CD4-positive, CD25-positive, alpha-beta regulatory T cell (primary cell): ENCODE measurements around the gene ARHGEF1. TPM values are rescaled to one million over a fixed set of nuclear protein-coding genes. Genes with fewer than 3 reads are reported as not detected.

Source experiments
- ATAC-seq, 2 donors: fragments of 150-1000 bp; cut with Tn5 transposase; one replicate each; pipeline ENCODE4 v1.10.0; 2021; ENCODE audit warnings: low read depth in 2 of 2, moderate number of reproducible peaks in 2 of 2, moderate library complexity in 1 of 2
- DNase-seq, 3 donors: peaks; one replicate each; pipeline versions ENCODE4 v3.0.0 to v3.0.0-alpha.2; 2012 to 2022; ENCODE audit warnings: mixed read lengths in 1 of 3
- H3K27ac ChIP-seq: one replicate; pipeline ENCODE4 v1.7.0; 2013; ENCODE audit warnings: mild to moderate bottlenecking, low read length; ENCODE audit not compliant: insufficient read depth, poor library complexity, severe bottlenecking
- H3K27me3 ChIP-seq: one replicate; pipeline ENCODE4 v1.7.0; 2013; ENCODE audit warnings: low read length; ENCODE audit not compliant: control insufficient read depth, insufficient read depth
- H3K36me3 ChIP-seq: one replicate; pipeline ENCODE4 v1.7.0; 2013; ENCODE audit warnings: mild to moderate bottlenecking, low read length, moderate library complexity; ENCODE audit not compliant: control insufficient read depth, insufficient read depth
- H3K4me1 ChIP-seq: 2 replicates; pipeline ENCODE4 v1.7.0; 2013; ENCODE audit warnings: mild to moderate bottlenecking, low read length; ENCODE audit not compliant: insufficient read depth, control insufficient read depth, poor library complexity, severe bottlenecking
- H3K4me3 ChIP-seq: one replicate; pipeline ENCODE4 v1.7.0; 2013; ENCODE audit warnings: low read depth, mild to moderate bottlenecking, low read length, moderate library complexity
- H3K9me3 ChIP-seq, 2 experiments: 1 replicate in 1 of 2; 2 replicates in 1 of 2; pipeline ENCODE4 v1.7.0; 2013; ENCODE audit warnings: low read length in 2 of 2, mild to moderate bottlenecking in 1 of 2, moderate library complexity in 1 of 2; ENCODE audit not compliant: control insufficient read depth in 2 of 2
- H3K27ac Mint-ChIP-seq, 3 donors: one replicate each; pipeline ENCODE4 v1.8.0; 2020 to 2022; ENCODE audit warnings: mild to moderate bottlenecking in 3 of 3, mixed read lengths in 3 of 3, moderate library complexity in 2 of 3
- H3K27me3 Mint-ChIP-seq: one replicate; pipeline ENCODE4 v1.8.0; 2022; ENCODE audit warnings: mild to moderate bottlenecking, mixed read lengths
- H3K36me3 Mint-ChIP-seq: one replicate; pipeline ENCODE4 v1.8.0; 2020; ENCODE audit warnings: mixed read lengths
- H3K4me1 Mint-ChIP-seq, 4 donors: one replicate each; pipeline ENCODE4 v1.8.0; 2020 to 2022; ENCODE audit warnings: mixed read lengths in 4 of 4, mild to moderate bottlenecking in 1 of 4
- H3K4me3 Mint-ChIP-seq, 4 donors: one replicate each; pipeline ENCODE4 v1.8.0; 2020 to 2022; ENCODE audit warnings: mild to moderate bottlenecking in 4 of 4, mixed read lengths in 4 of 4, moderate library complexity in 3 of 4
- H3K9me3 Mint-ChIP-seq, 7 donors: one replicate each; pipeline ENCODE4 v1.8.0; 2020 to 2022; ENCODE audit warnings: mixed read lengths in 7 of 7, mild to moderate bottlenecking in 3 of 7, moderate library complexity in 2 of 7
- polyA plus RNA-seq, 4 donors: library from polyadenylated mRNA; unstranded; fragments of 300-500 nt; fragmentation: Illumina TruSeq; gene quantifications; one replicate each; pipeline ENCODE4 v1.2.3, GENCODE V29; 2021
- total RNA-seq: library from RNA; stranded (reverse); gene quantifications from one replicate; pipeline ENCODE4 v1.2.3, GENCODE V29; 2022

ARHGEF1 gene
- total and polyA plus RNA-seq, 5 donors from 2014 or later, result 162 to 1,312 (median 183) TPM

- Mint-ChIP-seq H3K4me1 (peaks cover 0 to 59% (median 18%) of the 10 kb centered on the region in 4 donors), H3K9me3 (peaks cover 0 to 3% (median 0%) of the 10 kb centered on the region in 7 donors), H3K27me3 (no peaks in the 10 kb centered on the region), H3K36me3 (peaks cover 37% of the 10 kb centered on the region), H3K4me3 (peak overlapping the region in 1 of 4 donors; percentile 62), H3K27ac (peak overlapping the region in 2 of 3 donors; percentile 43 to 71)
- Histone ChIP-seq H3K27ac (peak overlapping the region; percentile 52), H3K36me3 (peaks cover 70% of the 10 kb centered on the region), H3K4me1 (peaks cover 17% of the 10 kb centered on the region), H3K4me3 (no peak overlapping the region), H3K27me3 (no peaks in the 10 kb centered on the region), H3K9me3 (no peaks in the 10 kb centered on the region)
- DNase-seq, result no peak
- ATAC-seq, result no peak
Observed at GRCh38 chr19:41904118-41904870, 21.3 kb downstream of the ARHGEF1 start.

DNA sequence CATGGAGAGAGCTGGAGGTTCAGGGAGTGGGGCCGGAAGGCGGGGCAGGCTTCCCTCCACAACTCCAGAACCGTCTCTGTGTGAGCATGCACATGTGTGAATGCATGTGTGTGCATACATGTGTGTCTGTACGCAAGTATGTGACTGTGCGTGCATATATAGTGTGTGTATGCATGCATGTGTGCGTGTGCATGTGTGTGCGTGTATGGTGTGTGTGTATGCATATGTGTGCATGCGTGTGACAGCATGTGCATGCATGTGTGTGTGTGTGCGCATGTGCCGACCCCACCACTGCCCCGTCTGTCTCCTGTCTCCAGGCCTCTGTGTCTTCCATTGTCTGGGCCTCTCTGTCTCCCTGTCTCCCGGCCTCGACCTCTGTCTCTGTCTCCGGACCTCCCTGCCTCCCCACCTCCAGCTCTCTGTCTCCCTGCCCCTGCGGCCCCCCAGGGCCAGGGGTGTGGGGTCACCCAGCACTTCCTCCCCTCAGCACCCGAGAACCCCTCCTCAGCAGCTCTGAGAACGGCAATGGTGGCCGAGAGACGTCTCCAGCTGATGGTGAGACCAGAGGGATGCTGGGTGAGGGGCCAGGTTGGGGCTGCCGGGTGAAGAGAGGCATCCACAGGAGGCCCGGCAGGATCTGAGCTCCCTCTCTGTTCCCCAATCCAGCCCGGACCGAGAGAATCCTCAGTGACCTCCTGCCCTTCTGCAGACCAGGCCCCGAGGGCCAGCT, 22.5 kb downstream of the ARHGEF1 start:
- ATAC-seq, result no peak
- DNase-seq, result no peak
- Mint-ChIP-seq H3K36me3 (peaks cover 29% of the 10 kb centered on the region), H3K4me1 (peaks cover 0 to 55% (median 15%) of the 10 kb centered on the region in 4 donors), H3K27me3 (no peaks in the 10 kb centered on the region), H3K27ac (peak overlapping the region in 2 of 3 donors; percentile 72 to 80), H3K9me3 (peaks cover 0 to 3% (median 0%) of the 10 kb centered on the region in 7 donors), H3K4me3 (peak overlapping the region in 3 of 4 donors; percentile 24 to 69 (median 68))
- Histone ChIP-seq H3K4me1 (peaks cover 17% of the 10 kb centered on the region), H3K27me3 (no peaks in the 10 kb centered on the region), H3K4me3 (no peak overlapping the region), H3K27ac (no peak overlapping the region), H3K36me3 (peaks cover 59% of the 10 kb centered on the region), H3K9me3 (no peaks in the 10 kb centered on the region)

- Histone ChIP-seq H3K4me3 (no peak overlapping the region), H3K9me3 (no peaks in the 10 kb centered on the region), H3K4me1 (peaks cover 17% of the 10 kb centered on the region), H3K27me3 (no peaks in the 10 kb centered on the region), H3K36me3 (peaks cover 56% of the 10 kb centered on the region), H3K27ac (no peak overlapping the region)
- peaks cover 0 to 7% (median 0%) of the 10 kb centered on the region in 7 donors for H3K9me3 Mint-ChIP-seq
- peaks cover 0 to 58% (median 19%) of the 10 kb centered on the region in 4 donors for H3K4me1 Mint-ChIP-seq
- H3K4me3 Mint-ChIP-seq, result peak overlapping the region in 2 of 4 donors; percentile 47 to 69
- ATAC-seq, result no peak
- peak overlapping the region in 1 of 3 donors; percentile 72 for H3K27ac Mint-ChIP-seq
- DNase-seq, result no peak
- H3K27me3 Mint-ChIP-seq, result peaks cover 6% of the 10 kb centered on the region
- peaks cover 29% of the 10 kb centered on the region for H3K36me3 Mint-ChIP-seq
Observed at GRCh38 chr19:41906271-41906670, 23.3 kb downstream of the ARHGEF1 start.

GRCh38 chr19:41906916-41907680, 24.1 kb downstream of the ARHGEF1 start:
- H3K27me3 Mint-ChIP-seq, result peaks cover 10% of the 10 kb centered on the region
- peaks cover 24% of the 10 kb centered on the region for H3K36me3 Mint-ChIP-seq
- no peak overlapping the region for H3K27ac Mint-ChIP-seq
- H3K27ac ChIP-seq, result no peak overlapping the region
- no peaks in the 10 kb centered on the region for H3K27me3 ChIP-seq
- peaks cover 48% of the 10 kb centered on the region for H3K36me3 ChIP-seq
- ATAC-seq (no peak), DNase-seq (no peak)
- peaks cover 0 to 60% (median 24%) of the 10 kb centered on the region in 4 donors for H3K4me1 Mint-ChIP-seq
- no peaks in the 10 kb centered on the region for H3K9me3 ChIP-seq
- no peak overlapping the region for H3K4me3 Mint-ChIP-seq
- peaks cover 17% of the 10 kb centered on the region for H3K4me1 ChIP-seq
- peaks cover 0 to 7% (median 0%) of the 10 kb centered on the region in 7 donors for H3K9me3 Mint-ChIP-seq
- no peak overlapping the region for H3K4me3 ChIP-seq

- Mint-ChIP-seq H3K4me1 (peaks cover 0 to 58% (median 25%) of the 10 kb centered on the region in 4 donors), H3K27me3 (peaks cover 17% of the 10 kb centered on the region), H3K36me3 (peaks cover 24% of the 10 kb centered on the region), H3K27ac (no peak overlapping the region), H3K4me3 (no peak overlapping the region), H3K9me3 (peaks cover 0 to 7% (median 0%) of the 10 kb centered on the region in 7 donors)
- peaks cover 38% of the 10 kb centered on the region for H3K36me3 ChIP-seq
- H3K27ac ChIP-seq, result no peak overlapping the region
- H3K4me3 ChIP-seq, result no peak overlapping the region
- no peaks in the 10 kb centered on the region for H3K9me3 ChIP-seq
- no peak for DNase-seq
- H3K4me1 ChIP-seq, result peaks cover 18% of the 10 kb centered on the region
- no peaks in the 10 kb centered on the region for H3K27me3 ChIP-seq
- ATAC-seq, result no peak
Observed at GRCh38 chr19:41907994-41908615, 25.1 kb downstream of the ARHGEF1 start.

- H3K36me3 ChIP-seq, result peaks cover 30% of the 10 kb centered on the region
- no peak overlapping the region for H3K27ac ChIP-seq
- no peak overlapping the region for H3K4me3 ChIP-seq
- peaks cover 22% of the 10 kb centered on the region for H3K27me3 Mint-ChIP-seq
- H3K4me3 Mint-ChIP-seq, result peak overlapping the region in 2 of 4 donors; percentile 35 to 38
- peak overlapping the region in 2 of 3 donors; percentile 32 to 65 for H3K27ac Mint-ChIP-seq
- H3K36me3 Mint-ChIP-seq, result peaks cover 21% of the 10 kb centered on the region
- no peaks in the 10 kb centered on the region for H3K27me3 ChIP-seq
- peaks cover 0 to 8% (median 0%) of the 10 kb centered on the region in 7 donors for H3K9me3 Mint-ChIP-seq
- ATAC-seq (no peak), DNase-seq (no peak)
- peaks cover 25% of the 10 kb centered on the region for H3K4me1 ChIP-seq
- H3K9me3 ChIP-seq, result no peaks in the 10 kb centered on the region
- peaks cover 0 to 60% (median 25%) of the 10 kb centered on the region in 4 donors for H3K4me1 Mint-ChIP-seq
Observed at GRCh38 chr19:41908724-41909464, 25.9 kb downstream of the ARHGEF1 start.
